ENCODE measurements around the gene CACNA2D4. TPM values are rescaled to one million over a fixed set of nuclear protein-coding genes. Genes with fewer than 3 reads are reported as not detected.

CACNA2D4 gene
- total and polyA plus RNA-seq, 2 of the 13 experiments (the other 11 are each of a cell fraction or from before 2014, with no cell fraction given): 14.2 to 136 TPM

GRCh38 chr12:1933342-1934051 is 15.0 kb upstream of the CACNA2D4 start:
- H3K4me1 ChIP-seq (ENCODE audit: insufficient read depth, low read length): no peaks in the 10 kb centered on the region; the same call in 1 of the 2 replicates
- H3K4me3 ChIP-seq (replicated peaks in 1 of 3; ENCODE audit: insufficient read depth in 1 of 3, low read depth in 2 of 3, low read length in 3 of 3): no peak overlapping the region
- peak; percentile 66 for ATAC-seq
- no peaks in the 10 kb centered on the region for H3K9me3 ChIP-seq (ENCODE audit: low read length)
- FAIRE-seq: no peak
- 0 out of 2 replicates have a peak overlapping the region, but pooled peaks have one; percentile 13 for H3K4me2 ChIP-seq (ENCODE audit: low read depth, low read length)
- in situ Hi-C loops (cut with HindIII; ENCODE audit: extremely low pct_ligation_motif_present, low pct_unique_long_range_greater_than_20kb): no loop called here
- H4K20me1 ChIP-seq (ENCODE audit: insufficient read depth, low read length): no peaks in the 10 kb centered on the region
- H3K36me3 ChIP-seq (replicated peaks in 1 of 2; ENCODE audit: control insufficient read depth in 1 of 2, insufficient read depth in 2 of 2, low read length in 2 of 2): peaks cover 1 to 7% of the 10 kb centered on the region in 2 experiments; a peak in 3 of 5 replicates
- WGBS (ENCODE audit: low lambda C conversion rate): 56% methylated on average over 15 of the region's 16 CpGs
- ChIA-PET POLR2A (no interaction called here), CTCF (ENCODE audit: low intra/inter-chr PET ratio, low total read pairs) (no interaction called here)
- peaks cover 0 to 15% of the 10 kb centered on the region in 2 experiments; a peak in 2 of 5 replicates for H3K27me3 ChIP-seq (ENCODE audit: control insufficient read depth in 1 of 2, insufficient read depth in 2 of 2, low read length in 2 of 2)
- no peak for DNase-seq (ENCODE audit: low spot score)
- BruUV-seq (replicated peaks): no TSS peak
- intact Hi-C loops (cut with micrococcal nuclease; ENCODE audit: unreplicated experiment): no loop called here
- no peak overlapping the region for H2AFZ ChIP-seq (ENCODE audit: low read length)
- H3K9ac ChIP-seq (ENCODE audit: insufficient read depth, low read depth, low read length): no peak overlapping the region
- H3K79me2 ChIP-seq (ENCODE audit: insufficient read depth, low read length): no peaks in the 10 kb centered on the region
- no peak overlapping the region for H3K27ac ChIP-seq (ENCODE audit: extremely low read length, insufficient read depth, low read length)
- TF ChIP-seq TRAFD1 (CRISPR knock-in tag; IDR thresholded peaks at IDR 0.05; ENCODE audit: borderline replicate concordance) (no peak), FOSL2 (CRISPR knock-in tag; IDR thresholded peaks at IDR 0.05) (no peak), ATF7-NPFF (CRISPR knock-in tag; IDR thresholded peaks at IDR 0.05; ENCODE audit: low read depth) (0 out of 2 replicates have a peak, but pooled peaks have one; percentile 33), MLX (CRISPR knock-in tag; IDR thresholded peaks at IDR 0.05) (0 out of 2 replicates have a peak, but pooled peaks have one; percentile 33), MYC (CRISPR knock-in tag; IDR thresholded peaks at IDR 0.05; ENCODE audit: borderline replicate concordance) (peak; percentile 78; the same call in 1 of the 2 replicates), HNRNPLL (IDR thresholded peaks at IDR 0.05; ENCODE audit: low read depth, low read length, poor library complexity, severe bottlenecking) (no peak), TBX3 (IDR thresholded peaks at IDR 0.05; ENCODE audit: borderline replicate concordance) (no peak), NFYC (CRISPR knock-in tag; IDR thresholded peaks at IDR 0.05) (no peak), RFXANK (CRISPR knock-in tag; IDR thresholded peaks at IDR 0.05) (no peak), RBAK (CRISPR knock-in tag; IDR thresholded peaks at IDR 0.05) (no peak), CHCHD3 (CRISPR knock-in tag; IDR thresholded peaks at IDR 0.05) (0 out of 2 replicates have a peak, but pooled peaks have one; percentile 48), SALL1 (CRISPR knock-in tag; IDR thresholded peaks at IDR 0.05) (no peak), CTCF (CRISPR knock-in tag; IDR thresholded peaks at IDR 0.05) (peak; percentile 47), STAG1 (CRISPR knock-in tag; IDR thresholded peaks at IDR 0.05) (peak; percentile 44), ZNF687 (CRISPR knock-in tag; IDR thresholded peaks at IDR 0.05) (peak; percentile 48)
- TF ChIP-seq, protein P1, sequence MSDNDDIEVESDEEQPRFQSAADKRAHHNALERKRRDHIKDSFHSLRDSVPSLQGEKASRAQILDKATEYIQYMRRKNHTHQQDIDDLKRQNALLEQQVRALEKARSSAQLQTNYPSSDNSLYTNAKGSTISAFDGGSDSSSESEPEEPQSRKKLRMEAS (IDR thresholded peaks at IDR 0.05): peak; percentile 65
